ENCODE data around the gene KRT33A. TPM values are rescaled to one million over a fixed set of nuclear protein-coding genes. Genes with fewer than 3 reads are reported as not detected.
"Not testable (repeated sequence)": the region's sequence is repeated elsewhere in the genome, so short reads cannot be mapped to it uniquely, and the experiment has no call there.

Gene KRT33A
- not detected for total RNA-seq

DNA sequence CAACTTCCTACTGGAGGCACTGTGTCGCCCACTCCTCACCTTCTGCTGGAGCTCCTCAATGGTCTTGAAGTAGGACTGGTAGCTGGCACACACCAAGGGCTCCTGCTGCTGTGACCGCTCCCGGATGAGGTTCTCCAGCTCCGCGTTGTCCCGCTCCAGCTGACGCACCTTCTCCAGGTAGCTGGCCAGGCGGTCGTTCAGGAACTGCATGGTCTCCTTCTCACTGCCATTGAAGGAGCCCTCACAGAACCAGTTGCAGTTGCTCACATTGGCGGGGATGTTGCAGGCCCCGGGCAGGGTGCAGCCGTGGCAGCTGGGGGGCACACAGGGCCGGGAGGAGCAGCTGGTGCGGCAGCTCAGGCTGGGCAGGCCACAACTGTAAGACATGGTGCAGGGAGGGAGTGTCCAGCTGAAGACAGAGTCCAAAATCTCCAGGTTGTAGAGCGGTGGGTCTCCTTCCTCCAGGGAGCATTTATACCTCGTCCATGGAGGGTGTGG, at the start of gene KRT33A:
TSS of gene KRT33A (minus strand) at position 448 of the 498 bp plus-strand sequence. CDS start at position 387, 61 bp downstream.
- POLR2A ChIA-PET, result not testable (repeated sequence)
- CTCF ChIA-PET, result interaction anchor here (0.7 to 1.0 kb wide), 3 partner anchors 10 to 551 kb away, joined by 3 to 5 read pairs (median 3); partner anchors contain the start of gene KRT28

GRCh38 chr17:41396996-41397660, 46.5 kb upstream of the KRT33A start, which contains the start of gene KRT31:
KRT31 (minus strand) TSS chr17:41397608; CDS start chr17:41397539, 69 bp downstream.
- CTCF ChIA-PET, result no interaction called here
- POLR2A ChIA-PET, result no interaction called here

- ChIA-PET CTCF (no interaction called here), POLR2A (interaction anchor here (0.7 kb wide), 1 partner anchor 659 kb away, joined by 5 read pairs; no protein-coding TSS in a partner anchor)
Measured at GRCh38 chr17:41396340-41396739, 45.7 kb upstream of the KRT33A start.

- POLR2A ChIA-PET, result interaction anchor here (0.7 kb wide), 1 partner anchor 659 kb away, joined by 5 read pairs; no protein-coding TSS in a partner anchor
- CTCF ChIA-PET, result no interaction called here
Measured at GRCh38 chr17:41395611-41396010, 45.0 kb upstream of the KRT33A start.

DNA sequence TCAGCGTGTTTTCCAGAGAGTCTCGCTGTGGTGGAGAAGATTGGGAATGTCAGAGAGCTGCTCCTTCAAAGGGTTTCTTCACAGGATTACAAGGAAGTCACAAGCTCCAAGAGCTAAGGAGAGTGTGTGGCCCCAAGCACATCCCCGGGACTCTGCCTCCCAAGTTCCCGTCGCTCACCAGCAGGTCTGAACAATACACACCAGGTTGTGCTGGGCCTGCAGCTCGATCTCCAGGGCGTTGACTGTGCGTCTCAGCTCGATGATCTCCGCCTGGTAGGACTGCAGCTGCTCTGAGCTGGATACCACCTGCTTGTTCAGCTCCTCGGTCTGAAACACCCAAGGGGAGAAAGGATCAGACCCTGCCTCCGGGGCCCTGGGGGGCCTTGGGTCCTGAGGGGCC, 44.4 kb upstream of the KRT33A start:
- CTCF ChIA-PET, POLR2A ChIA-PET: not testable (repeated sequence)

DNA sequence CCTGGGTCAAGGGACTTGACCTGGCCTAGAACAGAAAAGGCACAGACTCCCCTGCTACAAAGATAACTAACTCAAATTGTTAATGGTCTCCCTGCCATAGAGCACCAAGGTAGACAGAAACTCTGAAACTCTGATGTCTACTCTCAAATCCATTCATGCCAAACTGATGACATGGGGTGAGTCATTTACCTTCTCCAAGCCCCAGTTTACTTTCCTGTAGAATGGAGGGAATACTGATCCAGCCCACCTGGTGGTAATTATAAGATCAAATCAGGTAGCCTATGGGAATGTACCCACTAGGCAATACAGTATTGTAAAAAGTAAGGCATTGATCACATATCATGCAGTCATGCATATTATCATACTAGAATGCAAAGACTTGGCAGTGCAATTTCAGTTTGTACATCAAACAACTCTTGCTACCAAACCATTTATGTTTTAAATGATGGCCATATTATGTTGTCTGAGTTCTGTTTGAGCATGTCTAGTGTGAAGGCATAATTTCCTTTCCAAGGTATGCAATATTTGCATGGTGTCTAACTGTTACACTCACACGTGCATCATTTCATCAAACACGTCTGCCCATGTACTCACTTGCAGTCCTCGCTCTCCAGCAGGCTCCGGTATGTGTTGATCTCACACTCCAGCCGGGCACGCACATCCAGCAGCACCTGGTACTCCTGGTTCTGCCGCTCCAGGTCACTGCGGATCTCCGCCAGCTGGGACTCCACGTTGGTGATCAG, 43.8 kb upstream of the KRT33A start:
- POLR2A ChIA-PET, result no interaction called here
- CTCF ChIA-PET, result no interaction called here

DNA sequence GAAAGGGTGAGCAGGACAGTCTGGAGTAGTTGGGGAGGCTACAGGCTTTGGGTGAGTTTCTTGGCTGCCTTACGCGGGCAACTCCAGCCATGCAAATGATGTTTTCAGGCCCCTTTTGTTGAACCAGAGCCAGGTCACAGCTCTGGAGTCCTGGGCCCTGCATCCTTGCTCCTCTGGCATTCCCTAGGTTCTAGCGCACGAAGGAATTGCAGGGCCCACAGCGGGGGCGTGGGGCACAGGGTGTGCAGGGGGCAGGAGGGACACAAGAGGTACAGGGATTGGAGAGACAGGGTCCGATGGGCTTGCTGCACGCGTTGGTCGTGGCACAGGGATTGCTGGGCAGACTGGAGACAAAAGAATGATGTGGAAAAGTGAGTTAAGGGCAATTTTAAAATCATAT, 43.2 kb upstream of the KRT33A start:
- ChIA-PET CTCF (no interaction called here), POLR2A (no interaction called here)

GRCh38 chr17:41393294-41393693, 42.7 kb upstream of the KRT33A start:
- POLR2A ChIA-PET, result no interaction called here
- CTCF ChIA-PET, result no interaction called here

GRCh38 chr17:41392278-41392677, 41.6 kb upstream of the KRT33A start:
- CTCF ChIA-PET, result no interaction called here
- POLR2A ChIA-PET, result no interaction called here

DNA sequence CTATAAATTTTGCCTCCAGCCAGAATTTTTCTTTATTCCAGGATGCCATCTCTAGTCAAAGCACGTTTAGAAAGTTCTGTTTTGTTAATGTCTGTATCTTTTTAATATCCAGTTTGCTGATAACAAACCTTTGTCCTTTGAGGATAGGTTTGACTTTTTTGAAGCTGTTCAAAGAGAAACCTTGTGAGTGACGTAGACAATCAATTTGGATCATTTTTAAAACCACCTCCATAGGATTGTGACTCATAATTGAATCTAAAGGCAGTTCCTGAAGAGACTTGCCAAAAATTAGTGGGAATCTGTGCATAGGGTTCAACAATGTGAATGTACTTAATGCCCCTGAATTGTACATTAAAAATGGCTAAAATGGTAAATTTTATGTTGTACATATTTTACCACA, 40.9 kb upstream of the KRT33A start:
- POLR2A ChIA-PET, result no interaction called here
- CTCF ChIA-PET, result no interaction called here

GRCh38 chr17:41390411-41390938, 39.8 kb upstream of the KRT33A start:
- ChIA-PET POLR2A (interaction anchor here (0.6 kb wide), 1 partner anchor 900 kb away, joined by 3 read pairs; no protein-coding TSS in a partner anchor), CTCF (interaction anchor here (1.1 kb wide), 1 partner anchor 17 kb away, joined by 3 read pairs; no protein-coding TSS in a partner anchor)

DNA sequence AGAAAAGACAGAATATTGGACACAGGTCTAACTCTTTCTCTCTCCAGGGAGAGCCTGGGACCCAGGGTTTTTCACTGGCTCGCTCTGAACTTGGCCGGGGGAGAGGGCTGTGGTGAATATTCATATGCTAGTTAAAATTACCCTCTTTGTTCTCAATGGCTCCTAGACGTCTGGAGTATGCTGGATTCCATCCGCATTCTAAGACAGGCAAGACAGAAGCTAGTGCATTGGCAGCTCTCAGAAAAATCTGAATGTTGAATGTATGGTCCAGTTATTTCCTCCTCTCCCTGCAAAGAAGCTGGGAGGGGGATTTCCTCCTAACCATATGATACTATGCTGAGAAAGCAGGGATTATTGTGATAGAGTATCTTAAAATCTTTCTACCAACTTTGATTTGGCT, 37.0 kb upstream of the KRT33A start:
- POLR2A ChIA-PET, result no interaction called here
- CTCF ChIA-PET, result no interaction called here

- POLR2A ChIA-PET, result no interaction called here
- CTCF ChIA-PET, result no interaction called here
Measured at GRCh38 chr17:41386227-41386626, 35.6 kb upstream of the KRT33A start.

DNA sequence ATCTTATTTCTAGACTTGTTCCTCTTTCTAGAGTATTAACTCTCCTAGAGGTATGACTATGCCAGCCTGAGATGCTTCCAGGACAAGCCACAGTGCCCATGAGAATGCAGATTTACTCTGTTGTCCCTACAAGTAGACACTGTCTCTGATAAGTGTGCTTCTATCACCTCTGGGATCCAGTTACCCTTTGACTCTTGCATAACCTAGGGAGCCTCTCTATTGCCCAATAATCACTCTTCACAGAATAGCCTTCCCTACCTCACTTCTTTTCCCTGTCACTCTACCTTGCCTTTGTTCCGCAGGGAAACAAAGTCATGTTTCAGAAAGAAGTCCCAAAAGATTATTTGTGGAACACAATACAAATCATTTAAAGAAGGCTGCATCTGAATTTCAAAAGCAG, 33.1 kb upstream of the KRT33A start:
- CTCF ChIA-PET, result no interaction called here
- POLR2A ChIA-PET, result no interaction called here

- CTCF ChIA-PET, result no interaction called here
- POLR2A ChIA-PET, result no interaction called here
Measured at GRCh38 chr17:41382394-41382793, 31.8 kb upstream of the KRT33A start.

- CTCF ChIA-PET, result interaction anchor here (0.6 kb wide), 1 partner anchor 60 kb away, joined by 4 read pairs; no protein-coding TSS in a partner anchor
- POLR2A ChIA-PET, result not testable (repeated sequence)
Measured at GRCh38 chr17:41381943-41382342, 31.3 kb upstream of the KRT33A start, which contains the start of gene KRT34. KRT34 (minus strand) TSS chr17:41382306; CDS start chr17:41382246, 60 bp downstream.

- POLR2A ChIA-PET, result not testable (repeated sequence)
Measured at GRCh38 chr17:41380091-41380490, 29.5 kb upstream of the KRT33A start.

GRCh38 chr17:41377546-41377945, 26.9 kb upstream of the KRT33A start:
- ChIA-PET POLR2A (no interaction called here), CTCF (no interaction called here)

More at GRCh38 chr17:41380091-41380490, 29.5 kb upstream of the KRT33A start:
- CTCF ChIA-PET, result not testable (repeated sequence)

GRCh38 chr17:41369713-41370112, 19.1 kb upstream of the KRT33A start, which contains the start of gene KRT33B:
KRT33B (minus strand) TSS chr17:41369813; CDS start chr17:41369750, 63 bp downstream.
- ChIA-PET CTCF (no interaction called here), POLR2A (no interaction called here)

- CTCF ChIA-PET, result no interaction called here
- POLR2A ChIA-PET, result no interaction called here
Measured at GRCh38 chr17:41369023-41369422, 18.4 kb upstream of the KRT33A start.
